HG03280 (cell line): ENCODE data around the gene SERPINA4.

Experiments used
- ATAC-seq: cut with Tn5 transposase; IDR thresholded peaks from one replicate; pipeline ENCODE4 v1.9.1; 2021; ENCODE audit warnings: mild to moderate bottlenecking, moderate library complexity; ENCODE audit not compliant: unreplicated experiment

SERPINA4 gene

GRCh38 chr14:94560751-94561655 is at the start of gene SERPINA4:
SERPINA4 (plus strand) TSS chr14:94561442; CDS start chr14:94563483, 2,041 bp downstream.
- no peak for ATAC-seq

DNA sequence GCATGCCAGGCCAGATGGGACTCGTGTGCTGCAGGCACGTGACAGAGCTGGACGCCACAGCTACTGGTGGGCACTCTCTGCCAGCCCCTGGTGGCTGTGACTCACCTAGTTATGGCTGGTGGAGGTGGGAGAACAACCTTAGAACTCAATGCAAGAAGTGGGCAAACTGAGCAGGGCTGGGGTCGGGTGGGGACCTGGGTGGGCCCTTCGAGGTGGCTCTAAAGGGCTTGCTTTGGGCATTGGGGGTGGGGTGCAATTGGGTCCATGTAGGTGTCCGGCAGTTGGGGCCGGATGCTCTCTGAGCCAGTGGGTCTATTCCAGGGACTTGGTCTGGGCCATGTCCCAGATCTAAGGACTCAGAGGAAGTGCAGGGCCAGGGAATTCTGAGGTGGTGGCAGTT is 46.9 kb upstream of the SERPINA4 start:
- ATAC-seq: no peak

DNA sequence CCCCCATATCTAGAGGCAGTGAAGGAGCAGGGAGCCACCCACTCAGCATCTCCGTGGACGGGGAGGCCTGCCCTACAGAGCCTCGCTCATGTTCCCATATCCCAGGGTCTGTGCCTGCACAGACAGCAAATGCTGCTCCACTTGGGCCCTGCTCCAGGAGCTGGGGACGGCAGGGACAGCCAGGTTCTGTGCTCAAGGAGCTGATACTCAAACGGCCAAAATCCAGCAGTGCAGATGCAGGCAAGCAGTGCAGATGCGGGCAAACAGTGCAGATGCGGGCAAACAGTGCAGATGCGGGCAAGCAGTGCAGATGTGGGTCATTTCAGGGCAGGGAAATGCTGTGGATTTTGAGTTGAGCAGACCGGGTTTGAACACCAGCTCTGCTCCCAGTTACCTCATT is 45.8 kb upstream of the SERPINA4 start:
- ATAC-seq: no peak

DNA sequence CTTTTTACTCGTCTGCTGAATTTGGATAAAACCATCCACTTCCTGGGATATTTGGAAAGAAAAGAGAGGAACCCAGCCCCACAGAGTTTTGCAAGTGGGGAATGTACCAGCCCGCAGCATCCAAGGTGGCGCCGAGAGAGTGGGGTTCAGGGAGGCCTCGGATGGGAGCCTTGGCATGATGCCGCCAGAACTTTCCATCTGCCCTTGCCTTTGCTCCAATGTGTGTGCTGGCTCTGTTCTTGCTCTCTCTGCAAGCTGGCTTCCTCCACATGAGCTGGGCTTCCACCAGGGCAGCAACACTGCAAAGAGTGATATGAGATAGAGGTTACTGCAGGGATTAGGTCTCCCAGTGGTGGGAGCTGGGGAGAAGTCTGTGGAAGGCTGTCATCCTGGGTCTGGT is 45.4 kb upstream of the SERPINA4 start:
- no peak for ATAC-seq

DNA sequence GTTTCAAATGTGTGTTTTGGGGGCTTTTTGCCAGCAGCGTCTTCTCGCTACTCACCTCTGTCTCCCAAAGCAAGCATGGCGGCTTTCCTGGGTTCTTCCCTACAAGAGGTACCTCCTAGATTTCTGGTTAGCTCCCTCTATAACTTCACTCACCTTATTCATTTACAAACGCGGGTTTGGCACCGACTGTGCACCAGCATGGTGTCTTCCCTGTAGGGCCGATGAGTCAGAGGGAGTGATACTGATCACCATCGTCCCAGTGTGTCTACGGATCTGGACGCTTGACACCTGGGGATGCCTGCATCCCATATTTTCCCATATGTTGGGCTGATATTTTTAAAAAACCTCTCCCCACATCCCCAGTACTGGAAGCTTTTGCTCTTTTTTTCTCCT is 44.0 kb upstream of the SERPINA4 start:
- no peak for ATAC-seq

GRCh38 chr14:94517641-94518257 is 43.5 kb upstream of the SERPINA4 start:
- ATAC-seq: no peak

- no peak for ATAC-seq
Observed at GRCh38 chr14:94521375-94522114, 39.7 kb upstream of the SERPINA4 start.

GRCh38 chr14:94522115-94522724 is 39.0 kb upstream of the SERPINA4 start:
- no peak for ATAC-seq

- no peak for ATAC-seq
Observed at GRCh38 chr14:94523265-94523664, 38.0 kb upstream of the SERPINA4 start.

GRCh38 chr14:94524093-94524492 is 37.1 kb upstream of the SERPINA4 start:
- ATAC-seq: no peak

- no peak for ATAC-seq
Observed at GRCh38 chr14:94531187-94531586, 30.1 kb upstream of the SERPINA4 start.

GRCh38 chr14:94532447-94532846 is 28.8 kb upstream of the SERPINA4 start:
- ATAC-seq: no peak

GRCh38 chr14:94535506-94535905 is 25.7 kb upstream of the SERPINA4 start:
- no peak for ATAC-seq

GRCh38 chr14:94536836-94537235 is 24.4 kb upstream of the SERPINA4 start:
- ATAC-seq: no peak

- no peak for ATAC-seq
Observed at GRCh38 chr14:94538070-94538740, 23.0 kb upstream of the SERPINA4 start.

GRCh38 chr14:94539181-94539580 is 22.1 kb upstream of the SERPINA4 start:
- no peak for ATAC-seq

- no peak for ATAC-seq
Observed at GRCh38 chr14:94540031-94540794, 21.0 kb upstream of the SERPINA4 start.

DNA sequence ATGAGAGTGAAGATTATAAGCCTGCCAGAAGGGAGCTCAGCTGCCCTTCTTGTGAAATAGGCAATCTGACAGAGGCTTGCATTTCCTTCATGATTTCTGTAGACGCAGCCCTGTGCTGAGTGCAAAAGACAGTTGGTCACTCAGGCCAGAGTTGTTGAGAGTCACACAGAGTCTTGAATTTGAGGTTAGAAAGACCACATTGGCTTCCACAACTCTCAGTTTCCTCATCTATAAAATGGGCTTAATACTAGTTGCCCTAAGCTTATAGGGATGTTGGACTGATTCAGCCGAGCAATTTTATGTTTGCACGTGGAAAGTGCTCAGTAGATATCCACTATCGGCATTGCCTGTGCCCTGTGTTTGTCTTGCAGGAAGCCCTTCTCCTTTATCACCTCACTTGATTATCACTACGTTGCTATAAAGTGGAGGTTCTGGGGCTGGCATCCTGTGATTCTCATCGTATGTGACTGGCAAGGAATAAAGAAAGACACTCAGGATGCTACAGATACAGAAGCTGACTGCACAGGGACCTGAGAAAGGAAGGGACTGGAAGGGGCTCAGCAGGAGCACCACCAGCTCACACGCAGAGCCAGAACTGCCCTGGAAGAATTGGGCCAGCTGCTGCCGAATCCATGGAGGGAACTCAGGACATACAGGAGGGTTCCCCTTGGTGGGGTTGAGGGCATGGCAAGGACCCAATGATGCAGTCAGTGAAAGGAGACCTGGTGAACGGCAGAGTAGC is 19.8 kb upstream of the SERPINA4 start:
- ATAC-seq: no peak

DNA sequence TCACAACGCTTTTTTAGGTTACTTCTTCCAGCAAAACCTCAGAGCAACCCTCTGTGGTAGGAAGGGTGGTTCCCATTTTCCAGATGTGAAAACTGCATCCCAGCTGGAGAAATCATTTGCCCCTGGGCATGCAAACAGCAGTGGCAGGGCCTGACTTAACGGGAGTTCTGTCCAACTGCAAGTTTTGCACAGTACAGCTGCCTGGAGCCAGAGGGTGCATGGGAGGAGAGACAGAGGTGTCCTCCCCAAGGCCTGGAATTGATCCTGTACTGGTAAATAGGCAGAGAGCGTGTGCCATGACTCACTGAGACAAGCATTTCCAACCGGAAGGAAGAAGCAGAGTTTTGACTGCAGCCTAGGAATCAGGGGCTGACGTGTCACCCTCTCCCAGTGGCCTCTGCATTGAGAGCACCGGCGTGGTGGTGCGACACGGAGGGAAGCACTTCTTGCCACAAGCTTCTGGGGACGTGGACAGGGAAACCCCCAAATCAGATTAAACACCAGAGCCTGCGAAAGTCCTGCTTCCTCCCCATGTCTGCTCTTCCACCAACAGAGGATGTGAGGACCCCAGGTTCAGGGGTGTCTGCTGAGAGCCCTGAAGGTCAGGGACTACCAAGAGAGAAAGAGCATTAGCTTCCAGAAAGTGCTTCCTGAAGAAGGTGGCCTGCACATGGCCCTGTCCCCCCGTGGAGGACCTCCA is 19.0 kb upstream of the SERPINA4 start:
- ATAC-seq: no peak
